ENCODE results near the gene NEK7.
"Not testable (repeated sequence)": the region's sequence is repeated elsewhere in the genome, so short reads cannot be mapped to it uniquely, and the experiment has no call there.

NEK7 gene

GRCh38 chr1:198300451-198300850 lies 143.7 kb downstream of the NEK7 start:
- no peak for TF ChIP-seq CTCF (IDR thresholded peaks at IDR 0.05; ENCODE audit: low read length)
- no peak for TF ChIP-seq EZH2 (optimal IDR thresholded peaks at IDR 0.05; ENCODE audit: low read depth, low read length)
- no peak for TF ChIP-seq EZH2phosphoT487 (IDR thresholded peaks at IDR 0.05; ENCODE audit: low read length)
- no peaks in the 10 kb centered on the region for H3K9me3 ChIP-seq (replicated peaks; ENCODE audit: insufficient read depth, low read length)
- no peaks in the 10 kb centered on the region for H3K79me2 ChIP-seq (ENCODE audit: low read length)
- no peak overlapping the region for H2AFZ ChIP-seq (ENCODE audit: low read length)
- no peak overlapping the region for H3K4me3 ChIP-seq (ENCODE audit: low read length)
- H3K36me3 ChIP-seq (replicated peaks; ENCODE audit: insufficient read depth, low read length) = no peaks in the 10 kb centered on the region
- H3K27me3 ChIP-seq (replicated peaks; ENCODE audit: insufficient read depth, low read length) = no peaks in the 10 kb centered on the region
- no peaks in the 10 kb centered on the region for H3K9me2 ChIP-seq (replicated peaks; ENCODE audit: insufficient read depth, low read length)
- no peak overlapping the region for H3K9ac ChIP-seq (ENCODE audit: low read length)
- H3K4me2 ChIP-seq (ENCODE audit: low read depth, low read length) = no peak overlapping the region
- no peaks in the 10 kb centered on the region for H3K4me1 ChIP-seq (ENCODE audit: low read length)
- H4K20me1 ChIP-seq (ENCODE audit: insufficient read depth, low read length) = no peaks in the 10 kb centered on the region
- no peak overlapping the region for H3K27ac ChIP-seq (ENCODE audit: low read length)
- H3F3A ChIP-seq (ENCODE audit: insufficient read depth, low read length) = no peaks in the 10 kb centered on the region
- no peak for DNase-seq

- Histone ChIP-seq H3K27me3 (replicated peaks; ENCODE audit: insufficient read depth, low read length) (no peaks in the 10 kb centered on the region), H2AFZ (ENCODE audit: low read length) (no peak overlapping the region), H3K9me2 (replicated peaks; ENCODE audit: insufficient read depth, low read length) (no peaks in the 10 kb centered on the region), H3K9me3 (replicated peaks; ENCODE audit: insufficient read depth, low read length) (no peaks in the 10 kb centered on the region), H4K20me1 (ENCODE audit: insufficient read depth, low read length) (no peaks in the 10 kb centered on the region), H3K4me3 (ENCODE audit: low read length) (no peak overlapping the region), H3K9ac (ENCODE audit: low read length) (no peak overlapping the region; the same call in 1 of the 2 replicates), H3K36me3 (replicated peaks; ENCODE audit: insufficient read depth, low read length) (no peaks in the 10 kb centered on the region), H3K4me1 (ENCODE audit: low read length) (no peaks in the 10 kb centered on the region), H3K27ac (ENCODE audit: low read length) (no peak overlapping the region), H3F3A (ENCODE audit: insufficient read depth, low read length) (no peaks in the 10 kb centered on the region), H3K79me2 (ENCODE audit: low read length) (no peaks in the 10 kb centered on the region), H3K4me2 (ENCODE audit: low read depth, low read length) (no peak overlapping the region)
- DNase-seq = no peak
- TF ChIP-seq EZH2phosphoT487 (IDR thresholded peaks at IDR 0.05; ENCODE audit: low read length) (no peak), EZH2 (optimal IDR thresholded peaks at IDR 0.05; ENCODE audit: low read depth, low read length) (no peak), CTCF (IDR thresholded peaks at IDR 0.05; ENCODE audit: low read length) (no peak)
Measured at GRCh38 chr1:198304431-198304830, 147.6 kb downstream of the NEK7 start.

GRCh38 chr1:198314817-198315216 lies 158.0 kb downstream of the NEK7 start:
- H3K27ac ChIP-seq (ENCODE audit: low read length); H3K27me3 ChIP-seq (replicated peaks; ENCODE audit: insufficient read depth, low read length); H3K4me3 ChIP-seq (ENCODE audit: low read length); H2AFZ ChIP-seq (ENCODE audit: low read length); H3K9me3 ChIP-seq (replicated peaks; ENCODE audit: insufficient read depth, low read length); H3K36me3 ChIP-seq (replicated peaks; ENCODE audit: insufficient read depth, low read length); H3K79me2 ChIP-seq (ENCODE audit: low read length); H3K4me1 ChIP-seq (ENCODE audit: low read length); H3K4me2 ChIP-seq (ENCODE audit: low read depth, low read length); H4K20me1 ChIP-seq (ENCODE audit: insufficient read depth, low read length); H3F3A ChIP-seq (ENCODE audit: insufficient read depth, low read length); DNase-seq; H3K9me2 ChIP-seq (replicated peaks; ENCODE audit: insufficient read depth, low read length); H3K9ac ChIP-seq (ENCODE audit: low read length): not testable (repeated sequence)

- H3K79me2 ChIP-seq (ENCODE audit: low read length); H3K9me2 ChIP-seq (replicated peaks; ENCODE audit: insufficient read depth, low read length); H3K4me3 ChIP-seq (ENCODE audit: low read length); H3K36me3 ChIP-seq (replicated peaks; ENCODE audit: insufficient read depth, low read length); DNase-seq; H2AFZ ChIP-seq (ENCODE audit: low read length); H3K4me1 ChIP-seq (ENCODE audit: low read length); H3K4me2 ChIP-seq (ENCODE audit: low read depth, low read length); H4K20me1 ChIP-seq (ENCODE audit: insufficient read depth, low read length); H3K27me3 ChIP-seq (replicated peaks; ENCODE audit: insufficient read depth, low read length); H3K27ac ChIP-seq (ENCODE audit: low read length); H3K9me3 ChIP-seq (replicated peaks; ENCODE audit: insufficient read depth, low read length); H3K9ac ChIP-seq (ENCODE audit: low read length); H3F3A ChIP-seq (ENCODE audit: insufficient read depth, low read length): not testable (repeated sequence)
Measured at GRCh38 chr1:198315331-198315730, 158.5 kb downstream of the NEK7 start.
